ENCODE measurements around the gene CDKN2B-AS1.
A peak's percentile ranks its signal among the peaks of the same experiment; 100 is the strongest.

The CDKN2B-AS1 gene

GRCh38 chr9:22067196-22067595 is 72.6 kb downstream of the CDKN2B-AS1 start:
- no peak overlapping the region for H3K4me2 ChIP-seq
- H3K9ac ChIP-seq = no peak overlapping the region
- H3K4me3 ChIP-seq = no peak overlapping the region
- H3K27ac ChIP-seq = no peak overlapping the region
- H3K36me3 ChIP-seq = no peaks in the 10 kb centered on the region
- peaks cover 14% of the 10 kb centered on the region for H3K4me1 ChIP-seq
- H3K9me3 ChIP-seq = no peaks in the 10 kb centered on the region
- H4K20me1 ChIP-seq = no peaks in the 10 kb centered on the region
- no peaks in the 10 kb centered on the region for H3K27me3 ChIP-seq
- no peak for TF ChIP-seq Cebpa-rat (IDR thresholded peaks at IDR 0.05)

GRCh38 chr9:22068369-22068768 is 73.8 kb downstream of the CDKN2B-AS1 start:
- H3K27ac ChIP-seq = no peak overlapping the region
- H3K4me2 ChIP-seq = no peak overlapping the region
- no peak overlapping the region for H3K9ac ChIP-seq
- no peaks in the 10 kb centered on the region for H3K36me3 ChIP-seq
- no peak overlapping the region for H3K4me3 ChIP-seq
- H4K20me1 ChIP-seq = no peaks in the 10 kb centered on the region
- no peaks in the 10 kb centered on the region for H3K27me3 ChIP-seq
- no peaks in the 10 kb centered on the region for H3K9me3 ChIP-seq
- peaks cover 9% of the 10 kb centered on the region for H3K4me1 ChIP-seq
- TF ChIP-seq Cebpa-rat (IDR thresholded peaks at IDR 0.05) = no peak

GRCh38 chr9:22073349-22073748 is 78.8 kb downstream of the CDKN2B-AS1 start:
- no peaks in the 10 kb centered on the region for H3K9me3 ChIP-seq
- H3K36me3 ChIP-seq = no peaks in the 10 kb centered on the region

GRCh38 chr9:22078081-22078480 is 83.5 kb downstream of the CDKN2B-AS1 start:
- Histone ChIP-seq H3K4me3 (no peak overlapping the region), H4K20me1 (no peaks in the 10 kb centered on the region), H3K27me3 (no peaks in the 10 kb centered on the region), H3K9ac (no peak overlapping the region), H3K4me1 (peaks cover 20% of the 10 kb centered on the region), H3K27ac (no peak overlapping the region), H3K36me3 (no peaks in the 10 kb centered on the region), H3K4me2 (no peak overlapping the region), H3K9me3 (no peaks in the 10 kb centered on the region)
- TF ChIP-seq Cebpa-rat (IDR thresholded peaks at IDR 0.05) = no peak

More at GRCh38 chr9:22073349-22073748, 78.8 kb downstream of the CDKN2B-AS1 start:
- Histone ChIP-seq H3K4me3 (no peak overlapping the region), H3K4me2 (no peak overlapping the region), H3K4me1 (no peaks in the 10 kb centered on the region), H3K27ac (no peak overlapping the region), H3K27me3 (no peaks in the 10 kb centered on the region), H4K20me1 (no peaks in the 10 kb centered on the region), H3K9ac (no peak overlapping the region)
- no peak for TF ChIP-seq Cebpa-rat (IDR thresholded peaks at IDR 0.05)

GRCh38 chr9:22079873-22080341 is 85.3 kb downstream of the CDKN2B-AS1 start:
- Histone ChIP-seq H3K9ac (no peak overlapping the region), H3K4me3 (no peak overlapping the region), H3K4me1 (peaks cover 20% of the 10 kb centered on the region), H3K27ac (no peak overlapping the region), H4K20me1 (no peaks in the 10 kb centered on the region), H3K9me3 (no peaks in the 10 kb centered on the region), H3K27me3 (no peaks in the 10 kb centered on the region), H3K4me2 (peak overlapping the region; percentile 64), H3K36me3 (no peaks in the 10 kb centered on the region)
- TF ChIP-seq Cebpa-rat (IDR thresholded peaks at IDR 0.05) = no peak

GRCh38 chr9:22084336-22085035 is 89.9 kb downstream of the CDKN2B-AS1 start:
- no peaks in the 10 kb centered on the region for H3K9me3 ChIP-seq
- no peaks in the 10 kb centered on the region for H3K27me3 ChIP-seq
- H3K4me2 ChIP-seq = no peak overlapping the region
- H3K27ac ChIP-seq = no peak overlapping the region
- H3K9ac ChIP-seq = no peak overlapping the region
- H3K4me3 ChIP-seq = no peak overlapping the region
- no peaks in the 10 kb centered on the region for H4K20me1 ChIP-seq
- TF ChIP-seq Cebpa-rat (IDR thresholded peaks at IDR 0.05) = no peak
- H3K36me3 ChIP-seq = no peaks in the 10 kb centered on the region
- peaks cover 14% of the 10 kb centered on the region for H3K4me1 ChIP-seq

GRCh38 chr9:22088053-22088716 is 93.6 kb downstream of the CDKN2B-AS1 start:
- Histone ChIP-seq H3K27ac (no peak overlapping the region), H3K9me3 (no peaks in the 10 kb centered on the region), H3K4me3 (no peak overlapping the region), H3K36me3 (no peaks in the 10 kb centered on the region), H3K27me3 (no peaks in the 10 kb centered on the region), H3K9ac (no peak overlapping the region), H3K4me1 (no peaks in the 10 kb centered on the region), H3K4me2 (no peak overlapping the region), H4K20me1 (no peaks in the 10 kb centered on the region)
- no peak for TF ChIP-seq Cebpa-rat (IDR thresholded peaks at IDR 0.05)

GRCh38 chr9:22088717-22089061 is 94.1 kb downstream of the CDKN2B-AS1 start:
- Histone ChIP-seq H3K36me3 (no peaks in the 10 kb centered on the region), H3K27ac (no peak overlapping the region)

GRCh38 chr9:22097707-22098106 is 103.1 kb downstream of the CDKN2B-AS1 start:
- Histone ChIP-seq H3K4me2 (no peak overlapping the region), H3K36me3 (no peaks in the 10 kb centered on the region), H3K4me1 (no peaks in the 10 kb centered on the region), H3K9me3 (no peaks in the 10 kb centered on the region), H3K27me3 (no peaks in the 10 kb centered on the region), H4K20me1 (no peaks in the 10 kb centered on the region), H3K27ac (no peak overlapping the region), H3K9ac (no peak overlapping the region), H3K4me3 (no peak overlapping the region)
- TF ChIP-seq Cebpa-rat (IDR thresholded peaks at IDR 0.05) = no peak

More at GRCh38 chr9:22088717-22089061, 94.1 kb downstream of the CDKN2B-AS1 start:
- TF ChIP-seq Cebpa-rat (IDR thresholded peaks at IDR 0.05) = no peak
- Histone ChIP-seq H3K9me3 (no peaks in the 10 kb centered on the region), H3K27me3 (no peaks in the 10 kb centered on the region), H4K20me1 (no peaks in the 10 kb centered on the region), H3K4me2 (no peak overlapping the region), H3K4me3 (no peak overlapping the region), H3K9ac (no peak overlapping the region), H3K4me1 (no peaks in the 10 kb centered on the region)

- Histone ChIP-seq H3K9ac (no peak overlapping the region), H3K4me2 (no peak overlapping the region), H3K36me3 (no peaks in the 10 kb centered on the region), H3K27ac (no peak overlapping the region), H3K4me3 (no peak overlapping the region), H3K4me1 (no peaks in the 10 kb centered on the region), H4K20me1 (no peaks in the 10 kb centered on the region), H3K27me3 (no peaks in the 10 kb centered on the region), H3K9me3 (no peaks in the 10 kb centered on the region)
- TF ChIP-seq Cebpa-rat (IDR thresholded peaks at IDR 0.05) = no peak
Observed at GRCh38 chr9:22098643-22099332, 104.2 kb downstream of the CDKN2B-AS1 start.

All from BLaER1 (cell line).